GM18498 (cell line): ENCODE results near the gene EPB41L4B.
"Not testable (repeated sequence)": the region's sequence is repeated elsewhere in the genome, so short reads cannot be mapped to it uniquely, and the experiment has no call there.

Source experiments
- ATAC-seq: cut with Tn5 transposase; IDR thresholded peaks from one replicate; pipeline ENCODE4 v1.9.1; 2021; ENCODE audit warnings: mild to moderate bottlenecking, moderate library complexity; ENCODE audit not compliant: unreplicated experiment

Gene EPB41L4B

DNA sequence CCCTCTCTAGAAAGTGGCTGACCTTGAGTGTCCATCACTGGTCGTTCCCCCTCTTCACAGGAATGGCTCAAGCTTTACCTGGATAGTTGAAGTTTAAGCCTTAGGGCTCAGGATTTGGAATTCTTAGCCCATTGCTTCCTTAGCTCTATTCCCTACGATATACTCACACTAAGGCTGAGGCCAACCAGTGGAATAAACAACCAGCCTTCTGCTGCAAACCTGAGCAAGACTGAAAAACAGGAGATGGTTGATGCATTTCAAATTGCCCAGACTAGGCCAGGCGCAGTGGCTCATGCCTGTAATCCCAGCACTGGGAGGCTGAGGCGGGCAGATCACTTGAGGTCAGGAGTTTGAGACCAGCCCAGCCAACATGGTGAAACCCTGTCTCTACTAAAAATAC, 194.2 kb downstream of the EPB41L4B start:
- ATAC-seq: not testable (repeated sequence)

DNA sequence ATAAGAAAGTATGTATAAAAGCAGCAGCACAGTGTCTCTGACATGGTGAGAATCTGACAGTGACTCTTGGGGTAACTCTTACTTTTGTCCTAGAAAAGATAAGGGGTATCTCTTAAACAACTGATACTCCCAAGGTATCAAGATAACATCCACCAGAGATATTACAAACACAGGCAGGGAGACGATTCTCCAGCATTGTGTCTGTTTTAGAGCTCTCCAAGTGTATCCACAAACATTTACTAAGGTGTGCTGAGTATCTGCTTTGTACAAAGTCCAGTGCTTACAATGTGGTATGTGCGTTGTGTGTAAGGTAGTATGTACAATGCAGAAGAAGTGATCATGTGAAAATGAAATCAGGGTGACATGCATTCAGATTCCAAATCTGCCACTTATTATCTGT, 196.7 kb downstream of the EPB41L4B start:
- ATAC-seq: no peak

DNA sequence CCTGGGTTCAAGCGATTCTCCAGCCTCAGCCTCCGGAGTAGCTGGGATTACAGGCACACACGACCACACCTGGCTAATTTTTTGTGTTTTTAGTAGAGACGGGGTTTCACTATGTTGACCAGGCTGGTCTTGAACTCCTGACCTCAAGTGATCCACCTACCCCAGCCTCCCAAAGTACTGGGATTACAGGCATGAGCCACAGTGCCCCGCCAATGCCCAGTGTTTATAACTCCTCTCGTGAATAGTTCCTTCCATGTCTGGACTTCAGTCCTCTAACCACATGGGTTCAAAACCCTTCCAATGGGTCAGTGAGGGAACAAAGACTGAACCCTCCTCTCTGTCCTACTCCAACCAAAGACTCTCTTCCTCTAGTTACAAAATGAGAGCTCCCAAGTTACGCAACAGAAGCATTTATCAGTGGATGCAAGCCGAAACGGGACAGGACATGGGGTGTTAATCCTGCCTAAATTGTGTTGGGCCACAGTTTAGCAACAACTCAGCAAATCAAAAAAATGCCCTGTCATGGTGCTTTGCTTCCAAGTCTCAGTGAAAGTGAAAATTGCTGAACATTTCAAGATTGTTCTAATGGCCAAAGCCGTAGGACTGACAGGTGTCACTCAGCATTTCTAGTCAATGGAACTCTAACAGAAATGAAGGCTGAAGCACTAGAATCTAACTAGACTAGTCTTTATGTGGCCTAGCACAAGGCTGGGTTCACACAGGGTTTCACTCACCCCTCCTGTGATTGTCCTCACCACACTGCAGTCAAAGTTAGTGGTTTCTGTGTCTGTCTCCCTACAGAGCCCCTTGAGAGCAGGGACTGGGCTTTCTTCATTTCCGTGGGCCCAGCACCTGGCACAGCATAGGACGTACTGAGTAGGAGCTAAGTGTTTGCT, 197.9 kb downstream of the EPB41L4B start:
- peak; percentile 38 for ATAC-seq
